Naive thymus-derived CD4-positive, alpha-beta T cell (primary cell): ENCODE data around the gene RGS2. TPM values are rescaled to one million over a fixed set of nuclear protein-coding genes. Genes with fewer than 3 reads are reported as not detected.

ENCODE experiments used
- ATAC-seq: fragments of 150-1000 bp; cut with Tn5 transposase; 2 replicates; pipeline ENCODE4 v1.10.0; 2021; ENCODE audit warnings: mild to moderate bottlenecking, moderate library complexity
- CTCF ChIA-PET: fragments of 350-600 bp; sonication (Branson Sonifier 250); formaldehyde crosslinking; loops from one replicate; lab custom pipeline; 2021; ENCODE audit warnings: antibody characterized with exemption; lab: Charles Lee
- POLR2A ChIA-PET: fragments of 350-600 bp; sonication (Branson Sonifier 250); formaldehyde crosslinking; loops from one replicate; lab custom pipeline; 2021; ENCODE audit warnings: antibody characterized with exemption, inconsistent platforms; lab: Charles Lee
- DNase-seq, 9 donors: peaks; one replicate each; pipeline versions ENCODE4 v3.0.0 to v3.0.0-alpha.2; 2020 to 2022; ENCODE audit warnings: mixed read lengths in 1 of 9
- H3K27ac ChIP-seq: one replicate; pipeline ENCODE4 v1.7.0; 2013; ENCODE audit warnings: mild to moderate bottlenecking, low read depth, low read length, moderate library complexity
- H3K27me3 ChIP-seq, 2 donors: one replicate each; pipeline ENCODE4 v1.7.0; 2013; ENCODE audit warnings: low read length in 2 of 2, mild to moderate bottlenecking in 2 of 2, moderate library complexity in 2 of 2; ENCODE audit not compliant: control insufficient read depth in 2 of 2, insufficient read depth in 2 of 2
- H3K36me3 ChIP-seq, 3 experiments: 1 replicate in 2 of 3; 2 replicates in 1 of 3; pipeline ENCODE4 v1.7.0; 2013; ENCODE audit warnings: low read length in 3 of 3, mild to moderate bottlenecking in 3 of 3, moderate library complexity in 1 of 3; ENCODE audit not compliant: insufficient read depth in 3 of 3, control insufficient read depth in 2 of 3
- H3K4me1 ChIP-seq, 2 donors: one replicate each; pipeline ENCODE4 v1.7.0; 2013; ENCODE audit warnings: low read length in 2 of 2, mild to moderate bottlenecking in 2 of 2, moderate library complexity in 1 of 2; ENCODE audit not compliant: control insufficient read depth in 2 of 2, insufficient read depth in 2 of 2
- H3K4me3 ChIP-seq: 2 replicates; pipeline ENCODE4 v1.7.0; 2013; ENCODE audit warnings: mild to moderate bottlenecking, low read length
- H3K9me3 ChIP-seq, 3 experiments: 1 replicate in 2 of 3; 2 replicates in 1 of 3; pipeline ENCODE4 v1.7.0; 2013; ENCODE audit warnings: low read length in 3 of 3; ENCODE audit not compliant: control insufficient read depth in 2 of 3
- H3K27ac Mint-ChIP-seq, 9 donors: one replicate each; pipeline ENCODE4 v1.8.0; 2020 to 2022; ENCODE audit warnings: mixed read lengths in 9 of 9, mild to moderate bottlenecking in 8 of 9, moderate library complexity in 5 of 9, inconsistent platforms in 2 of 9
- H3K27me3 Mint-ChIP-seq, 5 donors: one replicate each; pipeline ENCODE4 v1.8.0; 2021 to 2022; ENCODE audit warnings: mixed read lengths in 5 of 5, mild to moderate bottlenecking in 1 of 5
- H3K36me3 Mint-ChIP-seq, 5 donors: one replicate each; pipeline ENCODE4 v1.8.0; 2020 to 2022; ENCODE audit warnings: mixed read lengths in 5 of 5, mild to moderate bottlenecking in 3 of 5, inconsistent platforms in 1 of 5
- H3K4me1 Mint-ChIP-seq, 7 donors: one replicate each; pipeline ENCODE4 v1.8.0; 2020 to 2022; ENCODE audit warnings: mixed read lengths in 7 of 7, mild to moderate bottlenecking in 3 of 7, inconsistent platforms in 1 of 7
- H3K4me3 Mint-ChIP-seq, 10 donors: one replicate each; pipeline ENCODE4 v1.8.0; 2020 to 2022; ENCODE audit warnings: mild to moderate bottlenecking in 10 of 10, mixed read lengths in 10 of 10, moderate library complexity in 6 of 10, inconsistent platforms in 2 of 10
- H3K9me3 Mint-ChIP-seq, 11 donors: one replicate each; pipeline ENCODE4 v1.8.0; 2020 to 2022; ENCODE audit warnings: mixed read lengths in 11 of 11, mild to moderate bottlenecking in 4 of 11, inconsistent platforms in 1 of 11, moderate library complexity in 1 of 11
- intact Hi-C, 2 donors: fragments of 100-400 bp; cut with micrococcal nuclease; formaldehyde crosslinking; loops; one replicate each; pipeline ENCODE4 v1.15.1; 2023
- polyA plus RNA-seq, 2 donors: library from polyadenylated mRNA; unstranded; fragments of 300-500 nt; fragmentation: Illumina TruSeq; gene quantifications; one replicate each; pipeline ENCODE4 v1.2.3, GENCODE V29; 2021
- total RNA-seq, 6 experiments: library from RNA in 5 of 6; stranded (reverse) in 5 of 6; gene quantifications; 1 replicate in 5 of 6; 2 replicates in 1 of 6; pipeline ENCODE4 v1.2.3 and lab custom pipeline; 2021 to 2026

The RGS2 gene
- total and polyA plus RNA-seq, 7 experiments from 2014 or later, result 3.5 to 317 (median 14.3) TPM

DNA sequence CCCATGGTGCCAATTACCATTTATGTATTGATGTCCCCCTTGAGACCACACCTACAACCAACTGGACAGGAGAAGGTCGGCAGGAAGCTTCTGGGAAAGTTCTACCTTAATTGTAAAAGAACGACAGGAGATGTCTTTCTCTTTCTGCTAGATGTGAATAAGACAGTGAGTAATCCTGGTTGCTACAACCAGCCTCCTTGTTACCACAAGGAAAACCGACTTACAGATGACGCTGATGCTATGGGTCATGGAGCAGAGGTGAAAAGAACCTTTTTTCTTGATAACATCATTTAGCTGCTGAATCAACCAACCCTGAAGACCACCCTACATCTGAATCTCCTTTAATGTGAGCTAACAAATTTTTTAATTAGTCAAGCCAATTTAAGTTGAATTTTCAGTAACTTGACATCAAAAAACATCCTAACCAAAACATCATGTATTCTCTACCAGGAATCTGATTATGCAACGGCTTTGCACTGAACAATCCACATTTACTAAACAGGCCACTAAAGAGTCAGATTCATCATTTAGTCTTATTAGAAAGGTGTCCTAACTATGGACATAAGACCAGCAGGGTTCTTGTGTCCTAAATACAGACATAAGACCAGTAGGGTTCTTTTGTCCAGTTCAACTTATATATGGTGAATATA lies 23.0 kb downstream of the RGS2 start:
- Mint-ChIP-seq H3K27ac (no peak overlapping the region), H3K4me3 (no peak overlapping the region), H3K36me3 (no peaks in the 10 kb centered on the region), H3K27me3 (peaks cover under 1 to 17% (median 7%) of the 10 kb centered on the region in 5 donors), H3K9me3 (peaks cover 0 to 2% (median 0%) of the 10 kb centered on the region in 11 donors), H3K4me1 (no peaks in the 10 kb centered on the region)
- Histone ChIP-seq H3K27ac (no peak overlapping the region), H3K4me3 (no peak overlapping the region), H3K27me3 (no peaks in the 10 kb centered on the region), H3K4me1 (no peaks in the 10 kb centered on the region), H3K9me3 (no peaks in the 10 kb centered on the region), H3K36me3 (no peaks in the 10 kb centered on the region)
- no peak for ATAC-seq
- DNase-seq, result no peak
- CTCF ChIA-PET, result interaction anchor here (0.6 kb wide), 2 partner anchors 13 to 39 kb away, joined by 4 read pairs; no protein-coding TSS in a partner anchor
- POLR2A ChIA-PET, result no interaction called here
- intact Hi-C loops, result no loop called here

DNA sequence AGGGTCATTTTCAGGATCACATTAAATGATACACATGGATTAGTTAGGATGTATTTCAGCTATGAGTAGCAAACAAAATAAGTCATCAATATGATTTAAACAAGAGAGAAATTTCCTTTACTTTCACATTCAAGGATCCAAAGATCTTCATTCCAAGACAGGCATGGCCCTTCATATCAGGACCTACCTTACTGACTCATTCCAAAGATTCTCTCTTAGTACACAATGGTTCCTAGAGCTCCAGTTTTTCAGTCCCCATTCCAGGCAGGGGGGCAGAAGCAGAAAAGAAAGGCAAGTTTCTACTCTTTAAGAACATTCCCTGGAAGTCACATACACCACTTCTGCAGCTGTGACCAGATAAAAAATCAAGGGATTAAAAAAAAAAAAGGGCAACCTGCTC lies 23.7 kb downstream of the RGS2 start:
- no peak overlapping the region for H3K27ac Mint-ChIP-seq
- H3K9me3 ChIP-seq, result no peaks in the 10 kb centered on the region
- ChIA-PET POLR2A (interaction anchor here (0.7 kb wide), 1 partner anchor 1360 kb away, joined by 5 read pairs; no protein-coding TSS in a partner anchor), CTCF (interaction anchor here (0.6 kb wide), 2 partner anchors 13 to 38 kb away, joined by 4 read pairs; no protein-coding TSS in a partner anchor)
- H3K4me3 ChIP-seq, result no peak overlapping the region
- no peak for DNase-seq
- H3K4me1 ChIP-seq, result no peaks in the 10 kb centered on the region
- H3K4me1 Mint-ChIP-seq, result no peaks in the 10 kb centered on the region
- intact Hi-C loops, result no loop called here
- no peaks in the 10 kb centered on the region for H3K27me3 ChIP-seq
- H3K4me3 Mint-ChIP-seq, result no peak overlapping the region
- no peak for ATAC-seq
- H3K36me3 Mint-ChIP-seq, result no peaks in the 10 kb centered on the region
- peaks cover 0 to 2% (median 0%) of the 10 kb centered on the region in 11 donors for H3K9me3 Mint-ChIP-seq
- H3K27ac ChIP-seq, result no peak overlapping the region
- peaks cover 0 to 11% (median 5%) of the 10 kb centered on the region in 5 donors for H3K27me3 Mint-ChIP-seq
- H3K36me3 ChIP-seq, result no peaks in the 10 kb centered on the region

DNA sequence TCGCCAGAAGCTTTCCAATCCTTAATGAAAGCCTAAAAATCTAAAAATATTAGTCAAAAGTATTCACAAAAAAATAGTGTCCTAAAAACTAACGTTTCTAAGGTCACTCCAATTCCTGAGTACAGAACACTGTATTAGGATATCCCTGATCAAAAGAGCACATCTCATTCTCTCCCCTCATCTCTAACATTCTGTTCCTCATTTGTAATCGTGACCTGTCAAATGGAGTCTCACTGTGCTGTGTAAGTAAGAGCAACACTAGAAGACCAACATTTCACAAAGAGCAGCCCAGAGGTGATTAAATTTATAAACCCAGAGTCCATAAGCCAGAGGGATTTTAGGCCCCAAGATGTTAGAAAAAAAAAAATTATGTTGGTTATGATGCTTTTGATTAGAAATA lies 26.3 kb downstream of the RGS2 start:
- ChIA-PET POLR2A (no interaction called here), CTCF (no interaction called here)
- intact Hi-C loops, result no loop called here

DNA sequence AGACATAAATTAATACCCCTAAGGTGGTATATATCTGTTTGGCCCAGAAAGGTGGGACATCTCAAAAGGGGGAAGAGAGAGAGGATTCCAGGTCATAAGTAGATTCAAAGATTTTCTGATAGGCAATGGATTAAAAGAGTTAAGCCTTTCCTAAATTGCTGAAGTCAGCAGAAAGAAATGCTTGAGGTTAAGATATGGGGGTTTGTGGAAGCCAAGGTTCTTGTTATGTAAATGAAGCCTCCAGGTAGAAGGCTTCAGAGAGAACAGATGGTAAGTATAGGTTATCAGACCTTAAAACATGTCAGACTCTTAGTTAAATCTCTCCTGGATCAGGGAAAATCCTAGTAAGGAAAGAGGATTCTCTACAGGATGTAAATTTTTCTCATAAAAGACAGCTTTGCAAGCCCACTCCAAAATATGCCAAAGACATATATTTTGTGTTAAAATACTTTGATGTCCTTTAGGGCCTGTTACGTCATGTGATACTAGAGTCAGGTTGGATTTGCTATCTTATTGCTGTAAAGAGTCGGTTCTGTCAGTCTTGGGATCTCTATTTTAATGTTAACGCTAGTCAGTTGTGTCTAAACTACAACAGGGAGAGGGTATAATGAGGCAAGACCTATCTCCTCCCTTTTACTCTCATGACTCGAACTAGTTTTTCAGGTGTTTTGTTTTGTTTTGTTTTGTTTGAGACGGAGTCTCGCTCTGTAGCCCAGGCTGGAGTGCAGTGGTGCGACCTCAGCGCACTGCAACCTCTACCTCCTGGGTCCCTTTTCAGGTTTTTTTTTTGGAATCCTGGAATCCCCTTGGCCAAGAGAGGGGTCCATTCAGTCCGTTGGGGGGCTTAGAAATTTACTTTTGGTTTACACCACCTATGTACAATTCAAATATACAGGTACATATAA lies 30.6 kb downstream of the RGS2 start:
- Mint-ChIP-seq H3K4me3 (no peak overlapping the region), H3K9me3 (no peaks in the 10 kb centered on the region), H3K27me3 (peaks cover 0 to 15% (median 6%) of the 10 kb centered on the region in 5 donors), H3K27ac (no peak overlapping the region), H3K36me3 (no peaks in the 10 kb centered on the region), H3K4me1 (no peaks in the 10 kb centered on the region)
- intact Hi-C loops, result no loop called here
- no peak overlapping the region for H3K4me3 ChIP-seq
- DNase-seq (no peak), ATAC-seq (no peak)
- H3K27ac ChIP-seq, result no peak overlapping the region
- CTCF ChIA-PET, result no interaction called here
- no peaks in the 10 kb centered on the region for H3K36me3 ChIP-seq
- H3K4me1 ChIP-seq, result no peaks in the 10 kb centered on the region
- H3K27me3 ChIP-seq, result no peaks in the 10 kb centered on the region
- no peaks in the 10 kb centered on the region for H3K9me3 ChIP-seq
- POLR2A ChIA-PET, result no interaction called here

More for the DNA sequence above, 26.3 kb downstream of the RGS2 start:
- no peak overlapping the region for H3K27ac Mint-ChIP-seq
- no peak overlapping the region for H3K4me3 Mint-ChIP-seq
- Histone ChIP-seq H3K27ac (no peak overlapping the region), H3K36me3 (no peaks in the 10 kb centered on the region), H3K4me1 (no peaks in the 10 kb centered on the region), H3K9me3 (no peaks in the 10 kb centered on the region), H3K27me3 (no peaks in the 10 kb centered on the region), H3K4me3 (no peak overlapping the region)
- peaks cover 0 to 10% (median 2%) of the 10 kb centered on the region in 5 donors for H3K27me3 Mint-ChIP-seq
- H3K36me3 Mint-ChIP-seq, result no peaks in the 10 kb centered on the region
- DNase-seq, result no peak
- no peaks in the 10 kb centered on the region for H3K4me1 Mint-ChIP-seq
- H3K9me3 Mint-ChIP-seq, result peaks cover 0 to 1% (median 0%) of the 10 kb centered on the region in 11 donors
- no peak for ATAC-seq

DNA sequence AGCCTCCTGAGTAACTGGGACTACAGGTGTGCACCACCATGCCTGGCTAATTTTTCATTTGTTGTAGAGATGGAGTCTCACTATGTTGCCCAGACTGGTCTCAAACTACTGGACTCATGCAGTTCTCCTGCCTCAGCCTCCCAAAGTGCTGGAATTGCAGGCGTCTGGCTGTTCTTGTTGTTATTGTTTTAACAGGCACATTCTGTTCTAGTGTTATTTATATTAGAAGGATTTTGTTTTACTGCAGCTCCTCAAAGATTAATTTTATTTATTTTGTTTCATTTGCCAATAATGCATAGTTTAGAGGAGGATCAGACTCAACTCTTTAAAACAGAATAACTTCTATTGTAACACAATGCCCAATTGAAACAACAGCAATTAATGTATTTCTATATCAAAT lies 35.5 kb downstream of the RGS2 start:
- H3K4me3 ChIP-seq, result no peak overlapping the region
- ATAC-seq, result no peak

DNA sequence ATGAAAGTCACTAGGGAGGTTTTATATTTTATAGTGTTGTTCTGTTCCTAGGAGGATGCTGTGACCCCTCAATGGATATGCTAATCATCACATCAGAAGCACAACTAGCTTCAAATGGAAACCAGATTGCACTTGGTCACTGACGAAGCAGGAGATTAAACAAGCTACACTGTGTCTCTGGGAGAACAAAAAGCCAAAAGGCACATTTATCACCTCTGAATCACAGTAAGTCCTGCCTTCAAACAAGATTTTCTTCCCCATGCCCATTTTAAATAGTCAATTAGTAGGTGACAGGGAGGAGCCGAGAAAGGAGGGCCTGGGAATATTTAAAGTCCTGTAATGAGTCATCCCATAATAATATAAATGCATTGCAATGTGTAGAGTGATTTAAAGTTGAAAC lies 38.1 kb downstream of the RGS2 start:
- intact Hi-C loops, result no loop called here
- Mint-ChIP-seq H3K27ac (no peak overlapping the region), H3K4me1 (no peaks in the 10 kb centered on the region), H3K36me3 (no peaks in the 10 kb centered on the region), H3K4me3 (no peak overlapping the region), H3K9me3 (no peaks in the 10 kb centered on the region), H3K27me3 (peaks cover 0 to 26% (median 13%) of the 10 kb centered on the region in 5 donors)
- ChIA-PET POLR2A (no interaction called here), CTCF (interaction anchor here (0.7 kb wide), 1 partner anchor 172 kb away, joined by 3 read pairs; no protein-coding TSS in a partner anchor)
- no peaks in the 10 kb centered on the region for H3K9me3 ChIP-seq
- no peaks in the 10 kb centered on the region for H3K27me3 ChIP-seq
- H3K36me3 ChIP-seq, result no peaks in the 10 kb centered on the region
- H3K4me3 ChIP-seq, result no peak overlapping the region
- no peaks in the 10 kb centered on the region for H3K4me1 ChIP-seq
- ATAC-seq (no peak), DNase-seq (no peak)
- H3K27ac ChIP-seq, result no peak overlapping the region

More for the DNA sequence above, 35.5 kb downstream of the RGS2 start:
- Histone ChIP-seq H3K4me1 (no peaks in the 10 kb centered on the region), H3K36me3 (no peaks in the 10 kb centered on the region), H3K9me3 (no peaks in the 10 kb centered on the region), H3K27ac (no peak overlapping the region), H3K27me3 (no peaks in the 10 kb centered on the region)
- intact Hi-C loops, result no loop called here
- DNase-seq, result no peak
- POLR2A ChIA-PET, result no interaction called here
- Mint-ChIP-seq H3K27me3 (peaks cover 0 to 28% (median 8%) of the 10 kb centered on the region in 5 donors), H3K4me1 (no peaks in the 10 kb centered on the region), H3K9me3 (no peaks in the 10 kb centered on the region), H3K36me3 (no peaks in the 10 kb centered on the region), H3K4me3 (no peak overlapping the region), H3K27ac (no peak overlapping the region)
- CTCF ChIA-PET, result interaction anchor here (0.7 kb wide), 1 partner anchor 370 kb away, joined by 3 read pairs; no protein-coding TSS in a partner anchor
